D721Med (cell line): ENCODE data around the gene ARSG.

Experiments used
- DNase-seq: peaks from one replicate; pipeline ENCODE4 v3.0.0; 2011; ENCODE audit warnings: low spot score; ENCODE audit not compliant: insufficient read length
- FAIRE-seq: peaks from 2 replicates; lab custom pipeline; 2011; peaks lifted over from hg19 to GRCh38; lab: Jason Lieb, UNC
- CTCF ChIP-seq: IDR thresholded peaks from 2 replicates; pipeline ENCODE4 v1.5.1; 2012; ENCODE audit warnings: mild to moderate bottlenecking, control low read depth; ENCODE audit not compliant: insufficient read depth; ENCODE audit errors: missing control alignments

ARSG gene

DNA sequence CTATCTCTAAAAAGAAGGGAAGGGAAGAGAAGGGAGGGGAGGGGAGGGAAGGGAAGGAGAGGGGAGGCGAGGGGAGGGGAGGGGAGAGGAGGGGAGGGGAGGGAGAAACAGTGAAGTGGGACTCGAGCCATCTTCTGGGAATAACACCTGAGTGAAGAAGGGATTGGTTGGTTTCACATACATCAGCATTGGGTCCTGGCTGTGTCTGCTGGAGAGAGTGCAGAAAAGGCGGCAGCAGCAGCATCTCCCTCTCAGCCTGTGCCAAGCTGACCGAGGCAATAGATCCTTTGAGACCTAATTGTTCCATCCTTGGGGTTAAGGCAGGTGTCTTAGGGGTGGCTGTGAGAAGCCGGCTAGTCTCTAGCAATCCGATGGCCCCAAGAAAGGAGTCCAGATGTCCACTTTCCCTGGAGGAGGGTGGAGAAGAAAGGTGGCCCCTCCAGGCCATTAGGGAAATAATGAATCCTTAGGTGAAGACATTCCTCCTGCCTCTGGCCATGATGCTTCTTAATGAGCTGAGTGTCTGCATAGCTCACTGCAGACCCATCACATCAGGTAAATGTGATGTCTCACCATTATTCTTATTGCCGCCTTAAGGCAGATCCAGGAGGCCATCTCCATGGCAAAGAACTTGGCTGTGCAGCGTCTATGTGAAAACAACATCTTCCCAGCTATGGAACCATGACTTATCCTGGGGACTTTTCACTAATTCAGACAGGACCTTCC lies 94.4 kb downstream of the ARSG start:
- no peak for TF ChIP-seq CTCF
- FAIRE-seq (no peak), DNase-seq (no peak)

DNA sequence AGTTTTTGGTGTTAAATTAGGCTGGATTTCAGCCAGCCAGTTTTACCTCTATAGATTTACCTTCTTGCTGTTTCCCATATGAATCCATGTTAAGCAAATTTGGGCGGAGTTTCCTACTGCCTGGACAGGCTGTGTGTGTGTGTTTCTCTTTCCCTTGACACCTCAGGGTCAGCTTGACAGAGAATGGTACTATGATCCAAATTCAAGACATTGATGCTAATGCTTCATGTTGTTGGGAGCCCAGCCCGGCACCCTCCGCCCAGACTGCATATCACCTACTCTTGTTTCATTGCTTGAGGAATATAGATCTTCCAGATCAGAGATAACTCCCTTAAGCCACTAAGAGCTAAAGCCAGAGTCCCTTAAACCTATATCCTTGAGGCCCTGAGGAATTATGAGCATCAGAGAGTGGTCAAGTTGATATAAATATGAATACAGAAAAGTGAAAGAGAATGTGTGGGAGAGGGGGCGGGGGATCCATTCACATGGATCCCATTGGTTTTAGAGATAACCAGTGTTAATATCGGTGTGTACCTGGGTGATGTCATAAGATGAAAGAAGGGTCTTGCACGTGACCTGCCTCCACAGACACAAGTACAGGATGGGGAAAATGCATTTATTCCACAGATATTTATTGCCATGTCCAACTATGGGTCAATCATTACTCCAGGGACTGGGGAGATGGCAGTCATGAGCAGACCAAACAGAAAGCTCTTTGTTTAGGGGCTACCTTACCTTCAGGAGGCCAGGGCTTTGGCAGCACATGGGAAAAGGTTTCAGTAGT lies 96.3 kb downstream of the ARSG start:
- no peak for DNase-seq
- no peak for FAIRE-seq
- no peak for TF ChIP-seq CTCF

DNA sequence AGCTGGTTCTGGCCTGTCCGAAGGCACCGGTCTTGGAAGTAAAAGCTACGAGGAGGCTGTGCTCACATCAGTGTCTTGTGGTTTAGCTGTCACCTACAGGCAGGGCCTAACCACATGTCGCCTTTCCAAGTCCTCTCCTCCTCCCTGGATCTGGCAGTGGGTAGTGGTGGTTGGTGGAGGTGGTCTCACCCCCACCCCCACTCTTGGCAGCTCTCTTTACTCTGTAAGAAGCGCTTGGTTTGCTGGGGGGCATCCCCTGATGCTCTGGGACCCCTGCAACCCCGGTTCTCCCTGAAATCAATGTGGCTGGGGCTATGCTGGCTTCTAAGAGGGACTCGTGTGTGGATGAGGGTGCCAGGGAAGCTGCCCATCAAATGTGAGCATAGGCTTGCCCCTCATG lies 97.7 kb downstream of the ARSG start:
- no peak for FAIRE-seq
- no peak for TF ChIP-seq CTCF
- no peak for DNase-seq

GRCh38 chr17:68390888-68391545 lies 99.7 kb downstream of the ARSG start:
- FAIRE-seq (no peak), DNase-seq (no peak)
- no peak for TF ChIP-seq CTCF

DNA sequence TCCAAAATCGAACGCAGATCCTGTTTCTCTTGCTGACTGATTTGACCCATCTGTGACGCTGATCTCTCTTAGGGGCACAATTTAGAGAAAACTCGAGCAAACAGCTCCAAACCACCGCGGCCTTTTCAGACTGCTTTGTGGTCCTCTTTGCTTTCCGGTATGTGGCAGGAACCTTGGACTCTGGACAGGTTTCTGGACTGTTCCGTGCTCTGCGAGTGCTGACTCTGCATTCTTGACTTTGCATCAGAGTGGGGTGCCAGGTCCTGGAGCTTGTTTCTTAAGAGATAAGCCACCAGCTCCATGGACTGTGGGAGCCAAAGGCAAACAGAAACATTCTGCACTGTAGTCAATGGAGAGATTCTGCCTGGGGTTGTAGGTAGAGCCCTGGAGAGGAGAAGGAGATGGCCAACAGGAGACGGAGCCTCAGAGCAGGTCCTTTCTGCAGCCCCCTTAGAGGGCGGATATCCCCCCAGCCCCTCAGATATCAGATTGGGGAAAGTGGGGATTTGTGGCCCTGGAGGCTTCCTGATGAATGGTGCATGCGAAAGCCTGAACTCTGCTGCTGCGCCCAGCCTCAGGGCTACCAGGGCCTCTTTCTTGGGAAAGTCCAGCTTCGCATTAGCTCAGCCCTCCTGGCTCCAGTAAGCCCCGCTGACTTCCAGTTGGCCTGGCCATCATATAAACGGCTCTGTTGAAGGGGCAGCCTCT lies 100.4 kb downstream of the ARSG start:
- DNase-seq (no peak), FAIRE-seq (no peak)
- no peak for TF ChIP-seq CTCF

DNA sequence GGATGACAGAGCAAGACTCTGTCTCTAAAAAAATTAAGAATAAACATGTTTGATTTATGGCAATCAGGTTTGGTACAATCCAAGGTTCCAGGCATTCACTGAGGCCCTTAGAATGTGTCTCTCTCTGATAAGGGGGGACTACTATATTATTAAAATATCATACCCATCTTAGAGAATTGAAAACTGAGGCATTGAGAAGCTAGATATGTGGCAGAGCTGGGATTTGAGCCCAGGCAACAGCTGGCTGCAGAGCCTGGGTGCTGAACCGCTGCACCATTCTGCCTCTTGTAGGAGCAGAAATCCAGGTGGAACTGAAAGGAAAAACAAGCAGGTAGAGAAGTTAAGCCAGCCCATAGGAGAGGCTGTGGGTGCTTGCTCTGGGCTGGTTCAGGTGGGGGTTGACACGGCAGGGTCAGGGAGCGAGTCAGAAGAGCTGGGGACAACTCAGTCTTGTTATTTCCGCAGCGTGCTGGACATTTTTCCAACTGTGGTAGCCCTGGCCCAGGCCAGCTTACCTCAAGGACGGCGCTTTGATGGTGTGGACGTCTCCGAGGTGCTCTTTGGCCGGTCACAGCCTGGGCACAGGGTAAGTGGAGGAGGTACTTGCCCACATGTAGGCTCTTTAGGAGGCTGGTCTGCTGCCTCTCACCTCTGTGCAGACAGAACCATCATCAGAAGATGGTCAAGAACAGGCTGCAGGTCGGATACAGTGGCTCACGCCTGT lies 103.5 kb downstream of the ARSG start:
- no peak for FAIRE-seq
- no peak for DNase-seq
- TF ChIP-seq CTCF, result no peak
